Measurements from ENCODE around the gene LRRC70. TPM values are rescaled to one million over a fixed set of nuclear protein-coding genes. Genes with fewer than 3 reads are reported as not detected.

The LRRC70 gene
- total RNA-seq, 1 experiment from 2014 or later: 0.68 TPM

- no peaks in the 10 kb centered on the region for H3K36me3 ChIP-seq (ENCODE audit: control insufficient read depth, insufficient read depth, low read length)
- POLR2A ChIA-PET: no interaction called here
- H3K9me3 ChIP-seq: no peaks in the 10 kb centered on the region
- H3K4me3 ChIP-seq (ENCODE audit: low read depth, low read length): no peak overlapping the region
- no peaks in the 10 kb centered on the region for H3K4me1 ChIP-seq
- H3K4me1 Mint-ChIP-seq (ENCODE audit: low read depth, unreplicated experiment): peaks cover 6% of the 10 kb centered on the region
- H3K27me3 ChIP-seq (replicated peaks; ENCODE audit: control insufficient read depth, insufficient read depth, low read length): no peaks in the 10 kb centered on the region
- BruUV-seq (replicated peaks): no TSS peak
- no peak for TF ChIP-seq CTCF (IDR thresholded peaks at IDR 0.05; ENCODE audit: insufficient read depth in 1 of 2, low read depth in 1 of 2, low read length in 1 of 2, severe bottlenecking in 1 of 2, unreplicated experiment in 1 of 2)
- CTCF ChIA-PET: no interaction called here
- H3K9me3 Mint-ChIP-seq (ENCODE audit: unreplicated experiment): no peaks in the 10 kb centered on the region
- no peak overlapping the region for H3K4me3 Mint-ChIP-seq (ENCODE audit: unreplicated experiment)
- intact Hi-C loops (cut with micrococcal nuclease; ENCODE audit: unreplicated experiment): no loop called here
- no peak overlapping the region for H3K27ac Mint-ChIP-seq (ENCODE audit: unreplicated experiment)
- no peaks in the 10 kb centered on the region for H3K36me3 Mint-ChIP-seq (ENCODE audit: insufficient read depth, unreplicated experiment)
- no peak for DNase-seq
- H3K27me3 Mint-ChIP-seq (ENCODE audit: insufficient read depth, unreplicated experiment): no peaks in the 10 kb centered on the region
Observed at GRCh38 chr5:62575489-62575888, 3.1 kb upstream of the LRRC70 start.

- no peak for DNase-seq
- no TSS peak for BruUV-seq (replicated peaks)
- intact Hi-C loops (cut with micrococcal nuclease; ENCODE audit: unreplicated experiment): no loop called here
- ChIA-PET POLR2A (no interaction called here), CTCF (no interaction called here)
- Histone ChIP-seq H3K27me3 (replicated peaks; ENCODE audit: control insufficient read depth, insufficient read depth, low read length) (no peaks in the 10 kb centered on the region), H3K9me3 (no peaks in the 10 kb centered on the region), H3K36me3 (ENCODE audit: control insufficient read depth, insufficient read depth, low read length) (no peaks in the 10 kb centered on the region), H3K4me3 (ENCODE audit: low read depth, low read length) (no peak overlapping the region), H3K4me1 (no peaks in the 10 kb centered on the region)
- TF ChIP-seq CTCF (IDR thresholded peaks at IDR 0.05; ENCODE audit: insufficient read depth in 1 of 2, low read depth in 1 of 2, low read length in 1 of 2, severe bottlenecking in 1 of 2, unreplicated experiment in 1 of 2): no peak
- H3K36me3 Mint-ChIP-seq (ENCODE audit: insufficient read depth, unreplicated experiment): peaks cover 4% of the 10 kb centered on the region
- no peak overlapping the region for H3K4me3 Mint-ChIP-seq (ENCODE audit: unreplicated experiment)
- H3K4me1 Mint-ChIP-seq (ENCODE audit: low read depth, unreplicated experiment): peaks cover 6% of the 10 kb centered on the region
- H3K9me3 Mint-ChIP-seq (ENCODE audit: unreplicated experiment): no peaks in the 10 kb centered on the region
- H3K27me3 Mint-ChIP-seq (ENCODE audit: insufficient read depth, unreplicated experiment): no peaks in the 10 kb centered on the region
- no peak overlapping the region for H3K27ac Mint-ChIP-seq (ENCODE audit: unreplicated experiment)
Observed at GRCh38 chr5:62576570-62577170, 1.9 kb upstream of the LRRC70 start.

- Mint-ChIP-seq H3K4me3 (ENCODE audit: unreplicated experiment) (no peak overlapping the region), H3K27me3 (ENCODE audit: insufficient read depth, unreplicated experiment) (no peaks in the 10 kb centered on the region)
Observed at GRCh38 chr5:62577488-62577887, 1.1 kb upstream of the LRRC70 start.

More at GRCh38 chr5:62577488-62577887, 1.1 kb upstream of the LRRC70 start:
- Mint-ChIP-seq H3K36me3 (ENCODE audit: insufficient read depth, unreplicated experiment) (peaks cover 12% of the 10 kb centered on the region), H3K4me1 (ENCODE audit: low read depth, unreplicated experiment) (peaks cover 6% of the 10 kb centered on the region), H3K27ac (ENCODE audit: unreplicated experiment) (no peak overlapping the region), H3K9me3 (ENCODE audit: unreplicated experiment) (no peaks in the 10 kb centered on the region)
- Histone ChIP-seq H3K4me1 (no peaks in the 10 kb centered on the region), H3K27me3 (replicated peaks; ENCODE audit: control insufficient read depth, insufficient read depth, low read length) (no peaks in the 10 kb centered on the region), H3K9me3 (no peaks in the 10 kb centered on the region), H3K36me3 (ENCODE audit: control insufficient read depth, insufficient read depth, low read length) (no peaks in the 10 kb centered on the region), H3K4me3 (ENCODE audit: low read depth, low read length) (no peak overlapping the region)
- DNase-seq: no peak
- TF ChIP-seq CTCF (IDR thresholded peaks at IDR 0.05; ENCODE audit: insufficient read depth in 1 of 2, low read depth in 1 of 2, low read length in 1 of 2, severe bottlenecking in 1 of 2, unreplicated experiment in 1 of 2): no peak
- CTCF ChIA-PET: no interaction called here
- POLR2A ChIA-PET: no interaction called here
- intact Hi-C loops (cut with micrococcal nuclease; ENCODE audit: unreplicated experiment): no loop called here
- no TSS peak for BruUV-seq (replicated peaks)

Measured in Caco-2 (cell line).